Measurements from ENCODE around the gene TFB1M.
"Not testable (repeated sequence)": the region's sequence is repeated elsewhere in the genome, so short reads cannot be mapped to it uniquely, and the experiment has no call there.

TFB1M gene

GRCh38 chr6:155297669-155298068 is 16.6 kb downstream of the TFB1M start:
- no peak for DNase-seq (ENCODE audit: low spot score)

- DNase-seq (ENCODE audit: low spot score) = no peak
Observed at GRCh38 chr6:155292711-155293110, 21.6 kb downstream of the TFB1M start.

GRCh38 chr6:155291291-155291690 is 23.0 kb downstream of the TFB1M start:
- no peak for DNase-seq (ENCODE audit: low spot score)

- no peak for DNase-seq (ENCODE audit: low spot score)
Observed at GRCh38 chr6:155290491-155290890, 23.8 kb downstream of the TFB1M start.

- no peak for DNase-seq (ENCODE audit: low spot score)
Observed at GRCh38 chr6:155287762-155288161, 26.5 kb downstream of the TFB1M start.

GRCh38 chr6:155284775-155285174 is 29.5 kb downstream of the TFB1M start:
- DNase-seq (ENCODE audit: low spot score) = no peak

- no peak for DNase-seq (ENCODE audit: low spot score)
Observed at GRCh38 chr6:155278319-155279049, 35.8 kb downstream of the TFB1M start.

- DNase-seq (ENCODE audit: low spot score) = no peak
Observed at GRCh38 chr6:155276638-155277037, 37.6 kb downstream of the TFB1M start.

GRCh38 chr6:155275808-155276480 is 38.3 kb downstream of the TFB1M start:
- DNase-seq (ENCODE audit: low spot score) = no peak

GRCh38 chr6:155274533-155274932 is 39.8 kb downstream of the TFB1M start:
- DNase-seq (ENCODE audit: low spot score) = no peak

- DNase-seq (ENCODE audit: low spot score) = no peak
Observed at GRCh38 chr6:155274106-155274505, 40.2 kb downstream of the TFB1M start.

GRCh38 chr6:155273431-155273830 is 40.9 kb downstream of the TFB1M start:
- DNase-seq (ENCODE audit: low spot score) = no peak

GRCh38 chr6:155272353-155273232 is 41.7 kb downstream of the TFB1M start:
- no peak for DNase-seq (ENCODE audit: low spot score)

- DNase-seq (ENCODE audit: low spot score) = no peak
Observed at GRCh38 chr6:155271145-155271544, 43.1 kb downstream of the TFB1M start.

GRCh38 chr6:155270561-155271091 is 43.7 kb downstream of the TFB1M start:
- no peak for DNase-seq (ENCODE audit: low spot score)

GRCh38 chr6:155269765-155270164 is 44.5 kb downstream of the TFB1M start:
- DNase-seq (ENCODE audit: low spot score) = no peak

GRCh38 chr6:155268088-155268867 is 46.0 kb downstream of the TFB1M start:
- DNase-seq (ENCODE audit: low spot score) = not testable (repeated sequence)

GRCh38 chr6:155267411-155267810 is 46.9 kb downstream of the TFB1M start:
- DNase-seq (ENCODE audit: low spot score) = no peak

GRCh38 chr6:155265843-155266535 is 48.3 kb downstream of the TFB1M start:
- DNase-seq (ENCODE audit: low spot score) = no peak

GRCh38 chr6:155264693-155265320 is 49.5 kb downstream of the TFB1M start:
- no peak for DNase-seq (ENCODE audit: low spot score)

Measured in D341Med (cell line).